Measurements from ENCODE around the gene ZFAND3. TPM values are rescaled to one million over a fixed set of nuclear protein-coding genes. Genes with fewer than 3 reads are reported as not detected.
"Not testable (repeated sequence)": the region's sequence is repeated elsewhere in the genome, so short reads cannot be mapped to it uniquely, and the experiment has no call there.

ZFAND3 gene
- total and polyA plus RNA-seq, 8 donors = 19.8 to 164 (median 37.3) TPM

DNA sequence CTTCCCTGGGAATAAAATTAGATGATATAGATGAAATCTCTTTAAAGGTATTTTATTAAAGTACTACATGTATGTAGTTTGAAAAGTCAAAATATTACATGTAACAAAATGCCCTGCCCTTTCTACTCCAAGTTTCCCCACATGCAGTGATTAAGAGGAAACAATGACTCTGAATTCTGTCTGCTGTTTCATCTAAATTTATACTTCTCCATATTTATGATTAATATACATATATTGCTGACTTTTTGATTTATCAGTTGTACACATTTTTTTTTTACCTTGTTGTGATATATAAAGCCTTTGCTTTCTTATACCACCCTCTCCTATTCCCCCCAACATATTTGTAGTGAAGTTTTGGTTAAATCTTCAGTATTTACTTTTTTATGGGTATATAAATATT lies 127.9 kb downstream of the ZFAND3 start:
- no peak for DNase-seq

DNA sequence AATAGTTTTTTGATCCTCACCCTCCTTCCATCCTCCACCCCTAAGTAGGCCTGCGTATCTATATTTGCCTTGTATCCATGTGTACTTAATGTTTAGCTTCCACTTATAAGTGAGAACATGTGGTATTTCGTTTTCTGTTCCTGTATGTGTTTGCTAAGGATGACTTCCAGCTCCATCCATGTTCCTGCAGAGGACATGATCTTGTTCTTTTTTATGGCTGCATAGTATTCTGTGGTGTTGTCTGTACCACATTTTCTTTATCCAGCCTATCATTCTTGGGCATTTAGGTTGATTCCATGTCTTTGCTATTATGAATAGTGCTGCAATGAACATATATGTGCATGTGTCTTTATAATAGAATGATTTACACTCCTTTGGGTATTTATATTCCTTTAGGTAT lies 129.1 kb downstream of the ZFAND3 start:
- not testable (repeated sequence) for H3K36me3 ChIP-seq

More for the DNA sequence above, 127.9 kb downstream of the ZFAND3 start:
- Histone ChIP-seq H3K27ac (no peak overlapping the region), H3K9me3 (no peaks in the 10 kb centered on the region), H3K4me3 (no peak overlapping the region), H3K36me3 (no peaks in the 10 kb centered on the region), H3K27me3 (no peaks in the 10 kb centered on the region), H3K4me1 (peaks cover 10 to 78% (median 49%) of the 10 kb centered on the region in 4 donors)
- intact Hi-C loops (cut with DNase I; ENCODE audit: low total_unique reads) = no loop called here
- TF ChIP-seq POLR2A (IDR thresholded peaks at IDR 0.05) = no peak
- TF ChIP-seq EP300 (IDR thresholded peaks at IDR 0.05) = no peak
- TF ChIP-seq POLR2AphosphoS5 (IDR thresholded peaks at IDR 0.05) = no peak

GRCh38 chr6:37952027-37952426 lies 132.5 kb downstream of the ZFAND3 start:
- WGBS, 5 donors = 72 to 90% (median 89%) methylated on average over 2 of the region's 2 CpGs
- H3K9me3 ChIP-seq = no peaks in the 10 kb centered on the region

More for the DNA sequence above, 129.1 kb downstream of the ZFAND3 start:
- H3K27ac ChIP-seq; DNase-seq; H3K27me3 ChIP-seq; H3K4me3 ChIP-seq; intact Hi-C loops (cut with DNase I; ENCODE audit: low total_unique reads); H3K9me3 ChIP-seq: not testable (repeated sequence)
- 32 to 84% (median 63%) methylated on average over 2 of the region's 2 CpGs for WGBS, 5 donors
- peak in 1 of 3 donors; percentile 59 for TF ChIP-seq POLR2AphosphoS5 (IDR thresholded peaks at IDR 0.05)
- peaks cover 15 to 75% (median 46%) of the 10 kb centered on the region in 4 donors for H3K4me1 ChIP-seq

GRCh38 chr6:37954791-37955190 lies 135.3 kb downstream of the ZFAND3 start:
- Histone ChIP-seq H3K9me3 (no peaks in the 10 kb centered on the region), H3K4me1 (peaks cover 5 to 70% (median 33%) of the 10 kb centered on the region in 4 donors), H3K27ac (no peak overlapping the region), H3K27me3 (no peaks in the 10 kb centered on the region), H3K4me3 (no peak overlapping the region), H3K36me3 (no peaks in the 10 kb centered on the region)
- intact Hi-C loops (cut with DNase I; ENCODE audit: low total_unique reads) = no loop called here
- TF ChIP-seq, protein P1, sequence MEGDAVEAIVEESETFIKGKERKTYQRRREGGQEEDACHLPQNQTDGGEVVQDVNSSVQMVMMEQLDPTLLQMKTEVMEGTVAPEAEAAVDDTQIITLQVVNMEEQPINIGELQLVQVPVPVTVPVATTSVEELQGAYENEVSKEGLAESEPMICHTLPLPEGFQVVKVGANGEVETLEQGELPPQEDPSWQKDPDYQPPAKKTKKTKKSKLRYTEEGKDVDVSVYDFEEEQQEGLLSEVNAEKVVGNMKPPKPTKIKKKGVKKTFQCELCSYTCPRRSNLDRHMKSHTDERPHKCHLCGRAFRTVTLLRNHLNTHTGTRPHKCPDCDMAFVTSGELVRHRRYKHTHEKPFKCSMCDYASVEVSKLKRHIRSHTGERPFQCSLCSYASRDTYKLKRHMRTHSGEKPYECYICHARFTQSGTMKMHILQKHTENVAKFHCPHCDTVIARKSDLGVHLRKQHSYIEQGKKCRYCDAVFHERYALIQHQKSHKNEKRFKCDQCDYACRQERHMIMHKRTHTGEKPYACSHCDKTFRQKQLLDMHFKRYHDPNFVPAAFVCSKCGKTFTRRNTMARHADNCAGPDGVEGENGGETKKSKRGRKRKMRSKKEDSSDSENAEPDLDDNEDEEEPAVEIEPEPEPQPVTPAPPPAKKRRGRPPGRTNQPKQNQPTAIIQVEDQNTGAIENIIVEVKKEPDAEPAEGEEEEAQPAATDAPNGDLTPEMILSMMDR (IDR thresholded peaks at IDR 0.05) = no peak
- TF ChIP-seq EP300 (IDR thresholded peaks at IDR 0.05) = no peak
- TF ChIP-seq POLR2AphosphoS5 (IDR thresholded peaks at IDR 0.05) = no peak
- no peak for TF ChIP-seq POLR2A (IDR thresholded peaks at IDR 0.05)
- DNase-seq = no peak

More at GRCh38 chr6:37952027-37952426, 132.5 kb downstream of the ZFAND3 start:
- TF ChIP-seq POLR2AphosphoS5 (IDR thresholded peaks at IDR 0.05) = no peak
- TF ChIP-seq POLR2A (IDR thresholded peaks at IDR 0.05) = no peak
- TF ChIP-seq EP300 (IDR thresholded peaks at IDR 0.05) = no peak
- TF ChIP-seq, protein P1 (IDR thresholded peaks at IDR 0.05) = no peak
- Histone ChIP-seq H3K27me3 (no peaks in the 10 kb centered on the region), H3K36me3 (no peaks in the 10 kb centered on the region), H3K27ac (no peak overlapping the region), H3K4me1 (peaks cover 5 to 80% (median 42%) of the 10 kb centered on the region in 4 donors), H3K4me3 (no peak overlapping the region)
- intact Hi-C loops (cut with DNase I; ENCODE audit: low total_unique reads) = no loop called here
- no peak for DNase-seq

DNA sequence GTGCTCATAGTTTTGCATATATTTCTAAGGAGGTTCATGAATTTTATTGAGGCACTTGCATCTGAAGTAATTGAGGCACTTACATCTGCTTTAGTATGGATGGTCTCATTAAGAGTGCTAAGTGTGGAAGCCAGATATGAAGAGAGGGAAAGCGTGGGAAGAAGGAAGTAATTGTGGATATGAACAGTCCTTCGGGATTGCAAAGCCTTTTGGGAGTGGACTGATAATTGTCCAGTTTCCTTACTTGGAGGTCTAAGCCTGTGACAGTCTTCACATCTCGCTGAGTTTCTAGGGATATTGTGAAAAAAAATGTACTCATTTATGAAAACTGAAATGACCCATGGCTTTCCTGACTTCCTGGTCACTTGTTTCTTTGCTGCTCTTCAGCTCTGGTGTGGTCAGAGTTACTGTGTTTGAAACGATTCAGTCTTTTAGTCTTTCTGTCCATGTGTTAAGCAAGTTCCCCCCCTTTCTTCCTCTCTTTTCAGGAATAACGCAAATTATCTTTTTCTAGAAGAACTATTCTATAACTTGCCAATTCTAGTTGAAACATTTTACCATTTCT lies 137.3 kb downstream of the ZFAND3 start:
- 57 to 74% (median 71%) methylated on average over 5 of the region's 5 CpGs for WGBS, 5 donors
- no peak for DNase-seq
- intact Hi-C loops (cut with DNase I; ENCODE audit: low total_unique reads) = no loop called here
- TF ChIP-seq POLR2A (IDR thresholded peaks at IDR 0.05) (no peak), EP300 (IDR thresholded peaks at IDR 0.05) (no peak)
- no peaks in the 10 kb centered on the region for H3K27me3 ChIP-seq
- H3K4me1 ChIP-seq = peaks cover 5 to 73% (median 27%) of the 10 kb centered on the region in 4 donors
- H3K9me3 ChIP-seq = no peaks in the 10 kb centered on the region
- H3K27ac ChIP-seq = no peak overlapping the region
- H3K36me3 ChIP-seq = no peaks in the 10 kb centered on the region
- no peak overlapping the region for H3K4me3 ChIP-seq

DNA sequence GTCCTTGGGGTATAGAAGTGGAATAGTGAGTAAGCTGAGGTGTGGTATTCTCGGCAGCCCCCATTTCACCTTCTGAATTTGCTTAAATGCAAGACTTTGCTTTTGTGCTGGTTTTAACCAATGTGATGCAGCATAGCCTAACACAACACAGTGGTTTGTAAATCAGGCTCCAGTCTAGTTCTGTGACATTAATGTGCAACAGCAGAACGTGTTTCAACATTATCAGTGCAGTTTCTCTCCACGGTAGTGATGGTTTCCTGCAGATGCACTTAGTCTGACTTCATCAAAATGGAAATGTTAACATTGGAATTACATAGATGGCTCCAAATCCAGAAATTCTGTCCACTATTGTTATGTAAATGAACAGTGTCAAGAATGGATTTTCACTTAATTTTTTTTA lies 139.5 kb downstream of the ZFAND3 start:
- no peak overlapping the region for H3K4me3 ChIP-seq
- H3K27ac ChIP-seq = no peak overlapping the region
- DNase-seq = no peak
- H3K36me3 ChIP-seq = no peaks in the 10 kb centered on the region
- no peak for TF ChIP-seq POLR2A (IDR thresholded peaks at IDR 0.05)
- TF ChIP-seq POLR2AphosphoS5 (IDR thresholded peaks at IDR 0.05) = no peak
- TF ChIP-seq EP300 (IDR thresholded peaks at IDR 0.05) = no peak
- TF ChIP-seq, protein P1 (IDR thresholded peaks at IDR 0.05) = no peak
- intact Hi-C loops (cut with DNase I; ENCODE audit: low total_unique reads) = no loop called here
- no peaks in the 10 kb centered on the region for H3K27me3 ChIP-seq
- H3K4me1 ChIP-seq = peaks cover 0 to 53% (median 22%) of the 10 kb centered on the region in 4 donors
- H3K9me3 ChIP-seq = no peaks in the 10 kb centered on the region
- WGBS, 5 donors = 81 to 95% (median 85%) methylated on average over 3 of the region's 3 CpGs

Data from stomach (tissue), 9 donors.